HCT116 (cell line): Measurements from ENCODE around the gene ACADVL. TPM values are rescaled to one million over a fixed set of nuclear protein-coding genes. Genes with fewer than 3 reads are reported as not detected.

Experiments used
- ATAC-seq: fragments of 200-7000 bp; cut with Tn5 transposase; 2 replicates; pipeline ENCODE4 v1.9.1; 2020; ENCODE audit warnings: mild to moderate bottlenecking, moderate library complexity
- BruUV-seq: library from RNA; stranded (reverse); fragments of 400-500 nt; replicated peaks from 2 replicates; lab custom pipeline; 2021; lab: Mats Ljungman, UMichigan
- CTCF ChIA-PET: fragments of 300-600 bp; sonication (Branson Sonifier 250); formaldehyde crosslinking; loops from one replicate; lab custom pipeline; 2021; ENCODE audit warnings: antibody characterized with exemption; lab: Charles Lee
- POLR2A ChIA-PET: fragments of 300-600, 350-600 bp; sonication (Branson Sonifier 250); formaldehyde crosslinking; loops from one replicate; lab custom pipeline; 2021; ENCODE audit warnings: antibody characterized with exemption; lab: Charles Lee
- RAD21 ChIA-PET, 2 experiments: fragments of 300-600 bp; sonication (Branson Sonifier 250); formaldehyde crosslinking; loops; one replicate each; lab custom pipeline; 2023; ENCODE audit warnings: low total read pairs in 2 of 2; ENCODE audit not compliant: uncharacterized antibody in 2 of 2, unreplicated experiment in 2 of 2, low non-redundant PET in 1 of 2; lab: Charles Lee
- DNase-seq: peaks from one replicate; pipeline ENCODE4 v3.0.0-alpha.2; 2010; ENCODE audit warnings: low read depth, low spot score
- H2AFZ ChIP-seq: fragments of 200-600 bp; shearing (Covaris generic), sonication (generic); 2 replicates; pipeline ENCODE4 v1.6.1; 2017; ENCODE audit warnings: low read depth, mixed run types, mixed read lengths, antibody characterized with exemption, low read length; ENCODE audit not compliant: poor library complexity, severe bottlenecking
- H3K27ac ChIP-seq: 2 replicates; pipeline ENCODE4 v1.5.1; 2012; ENCODE audit warnings: low read depth, low read length
- H3K27me3 ChIP-seq: fragments of 200-600 bp; sonication (generic); 2 replicates; pipeline ENCODE4 v1.6.1; 2016; ENCODE audit warnings: mixed run types, low read length, mixed read lengths; ENCODE audit not compliant: insufficient read depth
- H3K36me3 ChIP-seq, 2 experiments: fragments of 200-500 bp in 1 of 2; fragments of 200-600 bp in 1 of 2; sonication (Bioruptor generic) in 1 of 2; sonication (generic) in 1 of 2; 2 replicates each; pipeline versions ENCODE4 v1.5.1 to v1.6.1; 2014 to 2016; ENCODE audit warnings: low read length in 2 of 2, inconsistent platforms in 1 of 2, mixed read lengths in 1 of 2, mixed run types in 1 of 2; ENCODE audit not compliant: insufficient read depth in 2 of 2, control insufficient read depth in 1 of 2
- H3K4me1 ChIP-seq, 2 experiments: fragments of 200-600 bp in 1 of 2; sonication (generic) in 1 of 2; 2 replicates each; pipeline versions ENCODE4 v1.5.1 to v1.6.1; 2012 to 2017; ENCODE audit warnings: low read length in 2 of 2, inconsistent platforms in 1 of 2, mild to moderate bottlenecking in 1 of 2, mixed read lengths in 1 of 2, mixed run types in 1 of 2, moderate library complexity in 1 of 2; ENCODE audit not compliant: insufficient read depth in 2 of 2, control insufficient read depth in 1 of 2
- H3K4me2 ChIP-seq: fragments of 200-600 bp; sonication (generic); 2 replicates; pipeline ENCODE4 v1.6.1; 2017; ENCODE audit warnings: mixed run types, low read length, mixed read lengths
- H3K4me3 ChIP-seq, 2 experiments: fragments of 200-600 bp in 1 of 2; sonication (generic) in 1 of 2; replicated peaks in 1 of 2; 2 replicates each; pipeline ENCODE4 v1.5.1; 2011 to 2016; ENCODE audit warnings: low read length in 2 of 2, control low read depth in 1 of 2, low read depth in 1 of 2, mild to moderate bottlenecking in 1 of 2, mixed read lengths in 1 of 2, mixed run types in 1 of 2
- H3K79me2 ChIP-seq: fragments of 200-600 bp; sonication (generic); 2 replicates; pipeline ENCODE4 v1.6.1; 2017; ENCODE audit warnings: mild to moderate bottlenecking, mixed run types, low read length, moderate library complexity, mixed read lengths; ENCODE audit not compliant: insufficient read depth
- H3K9ac ChIP-seq: fragments of 200-600 bp; sonication (generic); 2 replicates; pipeline ENCODE4 v1.6.1; 2016; ENCODE audit warnings: low read length, mixed read lengths
- H3K9me2 ChIP-seq: fragments of 200-600 bp; sonication (generic), shearing (Covaris generic); 2 replicates; pipeline ENCODE4 v1.6.1; 2017; ENCODE audit warnings: mixed run types, mild to moderate bottlenecking, moderate library complexity; ENCODE audit not compliant: insufficient read depth
- H3K9me3 ChIP-seq, 2 experiments: fragments of 200-500 bp in 1 of 2; fragments of 200-600 bp in 1 of 2; sonication (Bioruptor generic) in 1 of 2; sonication (generic) in 1 of 2; 2 replicates each; pipeline ENCODE4 v1.6.1; 2014 to 2017; ENCODE audit warnings: low read length in 2 of 2, mixed read lengths in 2 of 2, inconsistent platforms in 1 of 2, low read depth in 1 of 2, mild to moderate bottlenecking in 1 of 2, mixed run types in 1 of 2, moderate library complexity in 1 of 2; ENCODE audit not compliant: control insufficient read depth in 1 of 2, insufficient read depth in 1 of 2
- H4K20me1 ChIP-seq: fragments of 200-600 bp; sonication (generic), shearing (Covaris generic); 2 replicates; pipeline ENCODE4 v1.6.1; 2017; ENCODE audit warnings: mixed run types, mild to moderate bottlenecking, moderate library complexity; ENCODE audit not compliant: insufficient read depth
- CBX3 ChIP-seq: IDR thresholded peaks from 2 replicates; pipeline ENCODE4 v1.6.1; 2012; ENCODE audit warnings: low read depth
- CEBPB ChIP-seq: IDR thresholded peaks from 2 replicates; pipeline ENCODE4 v1.6.1; 2012; ENCODE audit warnings: low read depth
- CTCF ChIP-seq, 3 experiments: fragments of 200-600 bp in 1 of 3; sonication (generic) in 1 of 3; IDR thresholded peaks in 2 of 3; conservative IDR thresholded peaks in 1 of 3; 2 replicates each; pipeline ENCODE4 v1.5.1; 2012 to 2017; ENCODE audit warnings: low read depth in 2 of 3, low read length in 2 of 3, antibody characterized with exemption in 1 of 3, borderline replicate concordance in 1 of 3, control low read depth in 1 of 3, mild to moderate bottlenecking in 1 of 3, mixed read lengths in 1 of 3, mixed run types in 1 of 3, moderate library complexity in 1 of 3; ENCODE audit not compliant: insufficient read depth in 1 of 3
- POLR2AphosphoS5 ChIP-seq: IDR thresholded peaks from 2 replicates; pipeline ENCODE4 v1.6.1; 2011; ENCODE audit warnings: mild to moderate bottlenecking, low read depth, low read length, moderate library complexity
- RAD21 ChIP-seq: IDR thresholded peaks from 2 replicates; pipeline ENCODE4 v1.6.1; 2012; ENCODE audit warnings: low read depth, mild to moderate bottlenecking
- TCF7L2 ChIP-seq: IDR thresholded peaks from 2 replicates; pipeline ENCODE4 v1.7.0; 2011; ENCODE audit warnings: borderline replicate concordance, inconsistent platforms; ENCODE audit not compliant: insufficient read depth, insufficient read length; ENCODE audit errors: extremely low read depth
- intact Hi-C: fragments of 100-400 bp; cut with micrococcal nuclease; formaldehyde crosslinking; loops from 2 replicates; pipeline ENCODE4 v1.10.0; 2022
- total RNA-seq: library from RNA; stranded (reverse); gene quantifications from one replicate; pipeline ENCODE4 v1.2.1, GENCODE V29; 2021; ENCODE audit not compliant: unreplicated experiment

The ACADVL gene
- total RNA-seq, 1 experiment from 2014 or later: 554 TPM

GRCh38 chr17:7220593-7221277, 997 bp downstream of the ACADVL start:
- Histone ChIP-seq H3K27ac (peak overlapping the region; percentile 99), H3K4me3 (peak overlapping the region; percentile 69 to 75), H3K9me2 (no peaks in the 10 kb centered on the region), H3K4me2 (peak overlapping the region; percentile 96), H3K9ac (peak overlapping the region; percentile 95), H3K9me3 (no peaks in the 10 kb centered on the region), H3K27me3 (no peaks in the 10 kb centered on the region), H3K36me3 (peaks cover 28 to 34% of the 10 kb centered on the region in 2 experiments; a peak in 3 of 4 replicates), H2AFZ (no peak overlapping the region), H4K20me1 (no peaks in the 10 kb centered on the region), H3K79me2 (peaks cover 30% of the 10 kb centered on the region), H3K4me1 (peaks cover 7 to 48% of the 10 kb centered on the region in 2 experiments; a peak in 3 of 4 replicates)
- ATAC-seq (peak; percentile 73), DNase-seq (no peak)
- ChIA-PET CTCF (interaction anchor here (0.9 to 2.8 kb wide), 14 partner anchors 8 to 340 kb away, joined by 3 to 37 read pairs (median 5); partner anchors contain the start of genes GABARAP, NEURL4, PHF23 and SLC2A4), POLR2A (interaction anchor here (0.8 to 3.2 kb wide), 10 partner anchors 14 to 363 kb away, joined by 3 to 19 read pairs (median 9); partner anchors contain the start of genes DVL2, GABARAP, MPDU1 and PHF23), RAD21 (interaction anchor here (0.6 to 1.2 kb wide), 8 partner anchors 15 to 188 kb away, joined by 3 to 7 read pairs (median 5); no protein-coding TSS in a partner anchor)
- BruUV-seq: no TSS peak
- intact Hi-C loops: loop anchor here (2.0 kb wide), 1 partner anchor 76 kb away; no protein-coding TSS in a partner anchor
- peak in 2 of 3 experiments; percentile 74 to 80; a peak in 5 of 6 replicates for TF ChIP-seq CTCF (IDR thresholded peaks at IDR 0.05 in 2 of 3, conservative IDR thresholded peaks at IDR 0.05 in 1 of 3; ENCODE audit: borderline replicate concordance in 1 of 3, insufficient read depth in 1 of 3, low read depth in 2 of 3, low read length in 2 of 3)
- TF ChIP-seq RAD21: peak; percentile 68
- no peak for TF ChIP-seq CEBPB
- TF ChIP-seq CBX3: no peak
- no peak for TF ChIP-seq TCF7L2
- TF ChIP-seq POLR2AphosphoS5: peak; percentile 44; the same call in 1 of the 2 replicates
